Choroid plexus epithelial cell (primary cell): ENCODE results near the gene GJB3.
"Not testable (repeated sequence)": the region's sequence is repeated elsewhere in the genome, so short reads cannot be mapped to it uniquely, and the experiment has no call there.

ENCODE experiments used
- DNase-seq: peaks from one replicate; pipeline ENCODE4 v3.0.0-alpha.2; 2010; ENCODE audit warnings: low read depth
- H3K4me3 ChIP-seq: 2 replicates; pipeline ENCODE4 v1.5.1; 2011; ENCODE audit warnings: low read depth, mild to moderate bottlenecking, control low read depth, low read length, moderate library complexity
- TF ChIP-seq, protein P1 (sequence below): conservative IDR thresholded peaks from 2 replicates; pipeline ENCODE4 v1.5.1; 2011; ENCODE audit warnings: low read depth, mild to moderate bottlenecking, control low read depth, inconsistent platforms, low read length, moderate library complexity

GJB3 gene

DNA sequence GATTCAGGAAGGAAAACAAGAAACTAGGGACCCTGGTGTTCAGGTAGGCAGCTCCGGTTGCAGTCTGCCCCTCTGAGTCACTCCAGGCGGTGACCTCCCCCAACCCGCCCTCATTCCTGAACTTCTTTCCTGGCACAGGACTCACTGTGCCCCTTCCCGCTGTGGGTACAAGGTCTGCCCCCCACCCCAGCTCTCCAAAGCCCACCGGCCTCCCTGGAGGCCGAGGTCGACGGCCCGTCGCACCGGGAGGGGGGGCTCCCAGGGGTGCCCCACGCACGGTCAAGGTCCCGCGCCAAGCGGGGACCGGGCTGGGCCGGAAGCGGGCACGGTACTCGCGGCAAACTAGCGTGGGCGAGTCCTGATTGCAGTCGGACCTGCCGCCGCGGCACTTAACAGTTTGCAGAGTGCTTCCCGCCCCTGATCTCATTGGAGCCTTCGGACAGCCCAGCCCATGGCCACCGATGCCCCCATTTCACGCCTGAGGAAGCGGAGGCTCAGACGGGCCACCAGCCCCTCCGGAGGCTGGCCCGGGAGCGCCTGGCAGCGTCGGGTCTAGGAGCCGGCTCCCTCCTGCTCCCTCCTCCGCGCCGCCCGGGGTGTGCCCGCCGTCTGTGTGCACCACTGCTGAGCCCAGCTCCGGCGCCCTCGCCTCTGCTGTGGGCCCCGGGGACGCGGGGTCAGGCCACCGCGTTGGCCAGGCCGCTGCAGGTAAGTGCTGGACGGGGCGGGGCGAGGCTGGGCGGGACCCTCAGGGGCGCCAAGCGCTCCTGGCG is at the start of gene GJB3:
TSS of gene GJB3 (plus strand) at position 144 of the 773 bp plus-strand sequence. CDS start 3,549 bp downstream, outside the sequence.
- no peak for DNase-seq
- TF ChIP-seq, protein P1, sequence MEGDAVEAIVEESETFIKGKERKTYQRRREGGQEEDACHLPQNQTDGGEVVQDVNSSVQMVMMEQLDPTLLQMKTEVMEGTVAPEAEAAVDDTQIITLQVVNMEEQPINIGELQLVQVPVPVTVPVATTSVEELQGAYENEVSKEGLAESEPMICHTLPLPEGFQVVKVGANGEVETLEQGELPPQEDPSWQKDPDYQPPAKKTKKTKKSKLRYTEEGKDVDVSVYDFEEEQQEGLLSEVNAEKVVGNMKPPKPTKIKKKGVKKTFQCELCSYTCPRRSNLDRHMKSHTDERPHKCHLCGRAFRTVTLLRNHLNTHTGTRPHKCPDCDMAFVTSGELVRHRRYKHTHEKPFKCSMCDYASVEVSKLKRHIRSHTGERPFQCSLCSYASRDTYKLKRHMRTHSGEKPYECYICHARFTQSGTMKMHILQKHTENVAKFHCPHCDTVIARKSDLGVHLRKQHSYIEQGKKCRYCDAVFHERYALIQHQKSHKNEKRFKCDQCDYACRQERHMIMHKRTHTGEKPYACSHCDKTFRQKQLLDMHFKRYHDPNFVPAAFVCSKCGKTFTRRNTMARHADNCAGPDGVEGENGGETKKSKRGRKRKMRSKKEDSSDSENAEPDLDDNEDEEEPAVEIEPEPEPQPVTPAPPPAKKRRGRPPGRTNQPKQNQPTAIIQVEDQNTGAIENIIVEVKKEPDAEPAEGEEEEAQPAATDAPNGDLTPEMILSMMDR = no peak
- peak within 1 kb of the TSS; percentile 8 for H3K4me3 ChIP-seq

DNA sequence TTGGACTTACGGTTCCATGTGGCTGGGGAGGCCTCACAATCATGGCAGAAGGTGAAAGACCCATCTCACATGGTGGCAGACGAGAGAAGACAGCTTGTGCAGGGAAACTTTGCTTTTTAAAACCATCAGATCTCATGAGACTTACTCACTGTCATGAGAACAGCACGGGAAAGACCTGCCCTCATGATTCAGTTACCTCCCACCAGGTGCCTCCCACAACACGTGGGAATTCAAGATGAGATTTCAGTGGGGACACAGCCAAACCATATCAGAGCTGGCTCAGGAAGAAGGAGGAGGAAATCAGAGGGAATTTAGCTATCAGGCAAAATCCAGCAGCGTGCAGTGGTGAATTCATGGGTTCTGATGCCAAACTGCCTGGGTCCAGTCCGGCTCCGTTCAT is 48.2 kb upstream of the GJB3 start:
- not testable (repeated sequence) for H3K4me3 ChIP-seq, DNase-seq

DNA sequence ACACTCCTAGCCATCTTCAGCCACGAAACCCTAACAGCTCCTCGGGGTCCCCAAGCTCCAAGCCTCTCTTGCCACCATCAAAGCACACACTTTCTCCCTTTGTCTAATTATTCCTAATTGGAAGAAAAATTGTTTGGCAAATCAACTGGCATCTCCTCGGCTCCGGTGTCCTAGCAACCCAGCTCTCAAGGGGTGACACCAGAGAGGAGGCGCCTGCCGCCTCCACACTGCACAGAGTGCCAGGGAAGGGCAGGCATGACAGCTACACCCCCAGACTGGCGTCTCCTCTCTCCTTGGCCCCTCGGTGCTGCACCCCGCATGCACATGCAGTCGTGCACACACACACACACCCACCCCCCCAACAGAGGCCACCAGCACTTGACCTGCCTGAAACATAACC is 44.3 kb upstream of the GJB3 start:
- TF ChIP-seq, protein P1 = no peak
- DNase-seq = no peak
- H3K4me3 ChIP-seq = no peak overlapping the region

DNA sequence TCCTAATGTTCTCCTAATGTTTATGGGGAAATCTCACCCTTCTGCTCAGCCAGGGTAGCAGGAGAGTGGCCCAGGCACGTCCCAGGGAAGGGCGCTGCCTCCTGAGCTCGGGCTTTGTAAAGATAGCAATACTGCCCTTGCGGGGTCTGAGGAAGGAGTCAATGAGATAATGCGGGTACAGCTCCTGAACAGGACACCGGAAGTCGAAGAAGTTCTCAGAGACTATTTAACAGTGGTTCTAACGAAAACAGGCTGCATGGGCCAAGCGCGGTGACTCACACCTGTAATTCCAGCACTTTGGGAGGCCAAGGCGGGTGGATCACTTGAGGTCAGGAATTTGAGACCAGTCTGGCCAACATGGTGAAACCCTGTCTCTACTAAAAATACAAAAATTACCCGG is 43.8 kb upstream of the GJB3 start:
- DNase-seq, H3K4me3 ChIP-seq: not testable (repeated sequence)

DNA sequence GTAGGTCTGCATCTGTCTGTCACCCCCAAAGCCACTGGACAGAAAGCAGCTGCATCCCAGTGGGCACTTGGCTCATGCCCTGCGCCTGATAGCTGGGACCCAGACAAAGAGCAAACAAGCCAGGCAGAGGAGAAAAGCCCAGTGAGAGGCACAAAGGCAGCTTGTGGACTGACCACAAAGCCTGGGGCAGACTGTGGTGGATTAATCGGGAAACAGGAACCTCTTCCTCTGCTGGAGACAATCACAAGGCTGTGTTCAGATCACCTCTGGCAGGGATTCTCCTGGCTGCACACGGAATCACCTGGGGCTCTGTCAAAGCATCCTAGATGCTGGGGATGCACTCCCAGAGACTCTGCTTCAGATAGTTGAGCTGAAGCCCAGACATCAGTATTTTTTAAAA is 41.4 kb upstream of the GJB3 start:
- no peak overlapping the region for H3K4me3 ChIP-seq
- TF ChIP-seq, protein P1 = no peak
- DNase-seq = no peak

DNA sequence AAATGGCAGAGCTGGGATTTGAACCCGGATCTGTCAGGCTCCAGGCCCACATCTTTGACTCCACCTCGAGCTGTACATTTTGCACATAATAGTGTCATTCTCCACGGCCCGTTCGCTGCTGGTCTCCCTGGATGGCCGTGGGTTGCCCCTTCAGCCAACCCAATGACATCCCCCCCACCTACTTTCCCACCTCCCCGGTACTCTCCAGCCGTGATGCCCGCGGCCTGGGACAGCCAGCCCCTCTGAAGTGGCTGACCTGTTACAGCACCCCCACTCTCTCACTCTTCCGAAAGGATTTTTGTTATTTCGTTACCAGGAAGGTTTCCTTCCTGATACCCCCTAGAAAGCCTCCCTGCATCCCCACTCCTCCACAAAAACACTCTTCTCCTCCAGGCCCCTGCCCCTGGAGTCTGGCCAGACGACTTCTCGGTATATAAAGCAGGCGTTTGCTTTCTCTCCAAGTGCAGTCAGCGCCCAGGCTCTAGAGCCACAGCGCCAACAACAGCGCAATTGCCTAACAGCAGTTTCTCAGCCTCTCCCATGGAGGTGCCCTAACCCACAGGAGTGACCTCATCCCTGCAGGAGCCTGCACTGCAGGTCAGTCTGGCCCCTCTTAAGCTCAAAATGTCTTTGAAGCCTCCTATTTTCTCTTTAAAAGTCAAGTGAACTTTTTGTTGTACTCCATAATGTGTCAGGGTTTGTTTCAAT is 40.7 kb upstream of the GJB3 start:
- TF ChIP-seq, protein P1 = no peak
- peak; percentile 63 for DNase-seq
- no peak overlapping the region for H3K4me3 ChIP-seq

DNA sequence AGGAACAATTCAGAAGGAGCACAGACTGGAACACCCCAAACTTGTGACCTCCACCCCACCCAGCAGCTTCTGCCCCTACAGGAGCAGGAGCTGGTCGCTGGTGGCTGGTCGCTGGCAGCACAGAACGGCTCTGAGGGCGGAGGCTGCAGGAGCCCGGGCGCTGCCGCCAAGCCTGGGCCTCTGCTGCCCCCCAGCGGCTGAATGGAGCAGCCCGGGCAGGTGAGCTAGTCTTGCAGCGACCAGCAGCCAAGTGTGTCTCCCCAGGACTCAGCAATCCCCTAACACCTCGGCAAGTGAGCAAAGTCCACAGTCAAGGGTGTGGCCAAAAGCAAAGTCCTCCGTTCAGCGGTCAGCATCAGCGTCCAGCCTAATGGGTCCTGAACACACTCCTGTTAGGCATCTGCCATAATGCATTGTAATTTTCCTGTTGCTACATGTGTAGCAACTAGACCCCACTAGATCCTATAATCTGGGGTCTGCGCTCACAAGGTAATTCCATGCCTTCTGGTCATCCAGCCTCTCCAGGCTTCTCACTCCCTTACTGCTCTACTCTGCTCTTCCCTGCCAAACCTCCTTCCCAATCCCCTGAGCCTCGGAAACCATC is 38.2 kb upstream of the GJB3 start:
- TF ChIP-seq, protein P1 = peak; percentile 90
- DNase-seq = peak; percentile 76
- H3K4me3 ChIP-seq = no peak overlapping the region
